ENCODE measurements around the gene ROPN1B.

The ROPN1B gene

DNA sequence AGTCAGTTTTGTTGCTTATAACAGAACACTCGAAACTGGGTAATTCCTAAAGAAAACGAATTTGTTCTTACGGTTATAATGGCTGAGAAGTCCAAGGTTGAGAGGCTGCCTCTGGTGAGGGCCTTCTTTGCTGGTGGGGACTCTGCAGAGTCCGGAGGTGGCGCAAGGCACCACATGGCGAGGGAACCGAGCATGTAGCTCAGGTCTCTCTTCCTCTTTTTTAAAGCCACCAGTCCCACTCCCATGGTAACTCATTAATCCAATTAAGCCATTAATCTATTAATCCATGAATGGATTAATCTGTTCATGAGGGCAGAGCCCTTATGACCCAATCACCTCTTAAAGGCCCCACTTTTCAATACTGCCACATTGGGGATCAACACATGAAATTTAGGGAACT lies 50.0 kb downstream of the ROPN1B start:
- WGBS, 2 experiments, result 92 to 96% methylated on average over 7 of the region's 7 CpGs
- Histone ChIP-seq H3K9me3 (ENCODE audit: control insufficient read depth, low read length) (no peaks in the 10 kb centered on the region), H3K27me3 (ENCODE audit: control insufficient read depth, insufficient read depth, low read length, poor library complexity, severe bottlenecking) (no peaks in the 10 kb centered on the region), H3K27ac (ENCODE audit: insufficient read depth, low read depth, low read length, poor library complexity, severe bottlenecking) (no peak overlapping the region), H3K4me1 (ENCODE audit: control insufficient read depth, insufficient read depth, low read length) (peaks cover 6% of the 10 kb centered on the region), H3K4me3 (ENCODE audit: insufficient read depth, low read depth, low read length) (no peak overlapping the region), H3K36me3 (ENCODE audit: control insufficient read depth, insufficient read depth, low read length) (no peaks in the 10 kb centered on the region)

DNA sequence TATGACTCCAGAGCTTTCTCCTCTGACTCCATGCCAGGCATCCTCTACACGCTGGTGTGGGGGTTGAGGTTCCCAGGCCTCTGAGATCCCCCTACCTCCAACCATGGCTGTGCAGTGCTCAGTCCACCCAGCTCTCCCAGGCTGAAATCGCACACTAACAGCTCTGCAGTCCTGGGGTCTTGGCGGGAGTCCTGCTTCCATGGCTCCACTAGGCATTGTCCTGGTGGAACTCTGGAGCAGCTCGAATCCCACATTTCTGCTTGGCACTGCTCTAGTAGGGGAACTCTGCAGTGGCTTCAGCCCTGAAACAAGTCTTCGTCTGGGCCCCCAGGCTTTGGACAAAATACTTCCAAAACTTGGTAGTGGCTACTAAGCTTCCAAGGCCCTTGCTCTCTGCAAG lies 50.7 kb downstream of the ROPN1B start:
- Histone ChIP-seq H3K27ac (ENCODE audit: insufficient read depth, low read depth, low read length, poor library complexity, severe bottlenecking) (no peak overlapping the region), H3K4me3 (ENCODE audit: insufficient read depth, low read depth, low read length) (no peak overlapping the region), H3K9me3 (ENCODE audit: control insufficient read depth, low read length) (no peaks in the 10 kb centered on the region), H3K27me3 (ENCODE audit: control insufficient read depth, insufficient read depth, low read length, poor library complexity, severe bottlenecking) (no peaks in the 10 kb centered on the region), H3K36me3 (ENCODE audit: control insufficient read depth, insufficient read depth, low read length) (no peaks in the 10 kb centered on the region), H3K4me1 (ENCODE audit: control insufficient read depth, insufficient read depth, low read length) (no peaks in the 10 kb centered on the region)
- 85 to 86% methylated on average over 5 of the region's 5 CpGs for WGBS, 2 experiments

DNA sequence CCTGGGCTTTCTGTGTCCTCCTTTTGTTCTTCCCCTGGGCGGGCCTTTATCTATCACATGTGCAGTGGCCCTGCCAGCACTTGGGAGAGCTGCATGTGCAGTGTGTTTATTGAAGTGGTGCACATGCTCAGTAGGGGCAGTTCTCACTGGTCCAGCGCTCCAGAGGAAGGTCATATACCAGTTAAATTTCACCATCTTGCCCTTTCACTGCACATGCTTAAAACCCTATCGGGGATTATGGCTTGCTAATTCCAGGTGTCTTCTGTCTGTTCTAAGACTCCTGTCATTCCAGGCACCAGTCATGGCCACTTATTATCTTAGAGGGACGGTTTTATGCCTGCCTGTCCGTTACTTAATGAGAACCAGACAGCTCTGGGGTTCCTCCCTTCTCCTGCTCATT lies 52.2 kb downstream of the ROPN1B start:
- Histone ChIP-seq H3K27ac (ENCODE audit: insufficient read depth, low read depth, low read length, poor library complexity, severe bottlenecking) (no peak overlapping the region), H3K27me3 (ENCODE audit: control insufficient read depth, insufficient read depth, low read length, poor library complexity, severe bottlenecking) (no peaks in the 10 kb centered on the region), H3K4me3 (ENCODE audit: insufficient read depth, low read depth, low read length) (no peak overlapping the region), H3K4me1 (ENCODE audit: control insufficient read depth, insufficient read depth, low read length) (no peaks in the 10 kb centered on the region), H3K36me3 (ENCODE audit: control insufficient read depth, insufficient read depth, low read length) (no peaks in the 10 kb centered on the region), H3K9me3 (ENCODE audit: control insufficient read depth, low read length) (no peaks in the 10 kb centered on the region)
- WGBS, 2 experiments, result 82 to 83% methylated on average over 5 of the region's 5 CpGs

DNA sequence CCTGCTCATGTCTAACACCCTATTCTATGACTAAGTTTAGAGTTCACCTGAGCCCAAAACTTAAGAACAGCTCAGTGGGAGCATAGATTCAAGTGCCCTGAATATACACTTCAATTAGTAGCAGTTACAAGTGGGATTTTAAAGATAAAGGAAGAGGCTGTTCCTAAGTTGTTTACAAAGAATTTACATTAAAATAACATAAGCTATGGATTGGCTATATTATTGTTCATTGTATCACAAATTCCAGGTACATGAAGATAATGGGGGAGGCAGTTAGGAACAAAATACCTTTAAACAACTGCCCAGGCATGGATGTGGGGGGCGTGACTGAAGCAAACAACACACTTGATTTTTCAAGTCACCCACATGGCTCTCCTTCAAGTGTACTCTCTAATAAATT lies 52.7 kb downstream of the ROPN1B start:
- H3K27ac ChIP-seq (ENCODE audit: insufficient read depth, low read depth, low read length, poor library complexity, severe bottlenecking), result no peak overlapping the region
- no peak overlapping the region for H3K4me3 ChIP-seq (ENCODE audit: insufficient read depth, low read depth, low read length)
- H3K36me3 ChIP-seq (ENCODE audit: control insufficient read depth, insufficient read depth, low read length), result no peaks in the 10 kb centered on the region
- H3K9me3 ChIP-seq (ENCODE audit: control insufficient read depth, low read length), result no peaks in the 10 kb centered on the region
- H3K27me3 ChIP-seq (ENCODE audit: control insufficient read depth, insufficient read depth, low read length, poor library complexity, severe bottlenecking), result no peaks in the 10 kb centered on the region
- H3K4me1 ChIP-seq (ENCODE audit: control insufficient read depth, insufficient read depth, low read length), result no peaks in the 10 kb centered on the region
- WGBS, 2 experiments, result 87 to 97% methylated on average over 1 of the region's 1 CpG

DNA sequence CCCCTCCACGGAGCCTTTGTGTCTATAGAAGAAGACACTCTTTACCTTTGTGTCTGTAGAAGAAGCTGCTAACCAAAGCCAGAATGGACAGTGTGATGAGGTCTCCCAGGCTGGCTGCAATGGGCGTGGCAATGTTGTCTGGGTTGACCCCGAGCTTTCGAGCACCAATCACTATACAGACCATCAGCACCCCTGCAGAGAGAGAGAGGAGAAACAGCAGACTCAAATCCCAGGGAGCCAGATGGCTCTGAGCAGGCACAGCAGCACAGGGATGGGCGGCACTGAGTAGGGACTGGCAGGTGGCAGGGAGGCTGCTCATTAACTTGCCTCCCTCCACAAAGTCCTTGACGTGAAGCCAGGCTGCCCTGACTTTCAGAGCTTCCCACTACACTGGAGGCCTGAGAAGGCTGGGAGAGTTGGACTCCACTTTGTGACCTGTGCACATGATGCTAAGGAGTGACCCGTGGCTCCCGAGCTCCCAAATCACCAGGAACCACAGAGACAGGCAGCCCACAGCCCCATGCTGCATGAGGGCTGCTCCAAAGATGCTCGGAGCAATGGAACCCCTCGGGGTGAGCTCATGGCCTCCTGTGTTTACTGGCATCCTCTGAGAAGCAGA lies 53.9 kb downstream of the ROPN1B start:
- no peak overlapping the region for H3K27ac ChIP-seq (ENCODE audit: insufficient read depth, low read depth, low read length, poor library complexity, severe bottlenecking)
- H3K4me1 ChIP-seq (ENCODE audit: control insufficient read depth, insufficient read depth, low read length), result no peaks in the 10 kb centered on the region
- H3K9me3 ChIP-seq (ENCODE audit: control insufficient read depth, low read length), result no peaks in the 10 kb centered on the region
- no peaks in the 10 kb centered on the region for H3K36me3 ChIP-seq (ENCODE audit: control insufficient read depth, insufficient read depth, low read length)
- H3K27me3 ChIP-seq (ENCODE audit: control insufficient read depth, insufficient read depth, low read length, poor library complexity, severe bottlenecking), result no peaks in the 10 kb centered on the region
- 80 to 81% methylated on average over 10 of the region's 10 CpGs for WGBS, 2 experiments
- H3K4me3 ChIP-seq (ENCODE audit: insufficient read depth, low read depth, low read length), result no peak overlapping the region

DNA sequence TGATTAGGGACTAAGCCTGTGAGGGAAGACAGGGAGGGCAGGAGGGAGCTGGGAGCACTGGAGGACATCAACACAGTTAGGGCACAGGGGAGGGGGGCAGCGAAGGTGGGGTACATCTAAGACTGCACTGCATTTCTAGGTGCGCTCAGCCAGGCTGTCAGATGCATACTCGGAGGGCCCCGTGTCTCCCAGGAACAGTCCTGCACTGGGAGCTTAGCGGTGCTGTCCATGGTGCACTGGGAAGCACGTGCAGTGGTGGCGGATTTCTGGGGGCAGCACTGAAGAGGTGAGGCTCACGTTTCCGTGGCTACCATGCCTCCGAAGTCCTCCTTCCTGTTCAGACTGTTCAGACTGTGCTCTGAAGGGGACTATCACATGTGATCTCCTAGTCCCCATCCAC lies 54.4 kb downstream of the ROPN1B start:
- no peak overlapping the region for H3K4me3 ChIP-seq (ENCODE audit: insufficient read depth, low read depth, low read length)
- no peaks in the 10 kb centered on the region for H3K4me1 ChIP-seq (ENCODE audit: control insufficient read depth, insufficient read depth, low read length)
- H3K36me3 ChIP-seq (ENCODE audit: control insufficient read depth, insufficient read depth, low read length), result no peaks in the 10 kb centered on the region
- H3K27ac ChIP-seq (ENCODE audit: insufficient read depth, low read depth, low read length, poor library complexity, severe bottlenecking), result no peak overlapping the region
- H3K27me3 ChIP-seq (ENCODE audit: control insufficient read depth, insufficient read depth, low read length, poor library complexity, severe bottlenecking), result no peaks in the 10 kb centered on the region
- WGBS, 2 experiments, result 77 to 79% methylated on average over 10 of the region's 10 CpGs
- H3K9me3 ChIP-seq (ENCODE audit: control insufficient read depth, low read length), result no peaks in the 10 kb centered on the region

DNA sequence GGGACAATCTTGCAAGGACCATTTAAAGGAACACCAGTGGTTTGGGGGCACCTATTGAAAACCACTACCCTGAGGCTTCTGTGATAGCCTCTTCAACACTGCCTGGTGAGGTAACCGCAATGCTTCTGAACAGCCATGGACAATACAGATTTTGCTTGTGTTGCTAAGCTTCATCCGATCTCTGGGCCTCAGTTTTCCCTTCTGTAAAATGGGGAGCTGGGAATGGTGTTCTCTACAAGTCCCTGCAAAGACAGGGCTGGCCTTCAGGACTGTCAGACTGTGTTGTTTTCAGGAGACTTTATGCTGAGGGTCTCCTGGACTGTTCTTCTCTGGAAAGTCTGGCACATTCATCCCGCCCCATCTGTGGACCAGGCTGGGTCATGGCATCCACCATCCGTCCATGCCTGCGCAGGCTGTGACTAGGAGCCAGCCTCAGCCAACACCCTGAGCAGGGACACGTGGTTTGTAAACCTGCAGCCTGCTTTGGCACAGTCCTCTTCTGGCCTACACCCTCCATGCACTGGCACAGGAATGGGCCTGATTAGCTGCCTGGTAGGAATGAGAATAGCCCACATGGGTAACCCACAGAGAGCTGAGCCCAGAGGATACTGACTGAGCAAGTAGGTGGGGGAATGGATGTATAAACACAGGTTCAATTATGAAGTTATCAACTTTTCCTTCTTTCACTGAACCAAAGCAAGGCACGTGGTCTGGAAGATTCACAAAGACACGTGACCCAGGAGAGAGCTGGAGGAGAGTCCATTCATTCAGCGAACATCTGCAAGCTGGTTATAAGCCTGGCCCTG lies 55.3 kb downstream of the ROPN1B start:
- H3K9me3 ChIP-seq (ENCODE audit: control insufficient read depth, low read length), result no peaks in the 10 kb centered on the region
- no peaks in the 10 kb centered on the region for H3K36me3 ChIP-seq (ENCODE audit: control insufficient read depth, insufficient read depth, low read length)
- H3K27me3 ChIP-seq (ENCODE audit: control insufficient read depth, insufficient read depth, low read length, poor library complexity, severe bottlenecking), result no peaks in the 10 kb centered on the region
- no peak overlapping the region for H3K27ac ChIP-seq (ENCODE audit: insufficient read depth, low read depth, low read length, poor library complexity, severe bottlenecking)
- H3K4me1 ChIP-seq (ENCODE audit: control insufficient read depth, insufficient read depth, low read length), result no peaks in the 10 kb centered on the region
- 96% methylated on average over 9 of the region's 9 CpGs for WGBS, 2 experiments
- H3K4me3 ChIP-seq (ENCODE audit: insufficient read depth, low read depth, low read length), result no peak overlapping the region

DNA sequence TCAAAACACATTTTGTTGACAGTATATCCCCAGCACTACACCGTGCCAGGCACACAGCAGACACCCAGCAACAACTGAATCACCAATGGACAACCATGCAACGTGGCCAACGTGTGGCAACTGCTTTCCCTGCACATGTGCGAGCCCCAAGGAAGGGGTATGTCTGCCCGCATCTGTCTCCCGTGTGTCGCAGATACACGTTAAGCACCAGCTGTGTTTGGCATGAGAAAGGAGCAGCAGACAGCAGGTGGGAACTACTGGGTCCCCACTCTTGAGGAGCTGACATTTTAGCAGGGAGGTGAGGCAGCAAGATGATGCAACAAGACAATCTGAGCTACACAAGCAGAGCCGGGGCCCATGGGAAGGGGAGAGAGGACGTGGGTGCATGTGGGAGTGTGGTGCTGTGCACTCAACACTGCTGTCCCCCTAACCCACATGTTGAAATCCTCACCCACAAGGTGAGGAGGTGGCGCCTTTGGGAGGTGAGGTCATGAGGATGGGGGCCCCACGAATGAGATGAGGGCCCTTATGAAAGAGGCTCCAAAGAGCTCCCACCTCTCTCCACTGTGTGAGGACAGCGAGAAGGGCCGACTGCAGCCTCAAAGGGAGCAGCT lies 56.2 kb downstream of the ROPN1B start:
- Histone ChIP-seq H3K4me3 (ENCODE audit: insufficient read depth, low read depth, low read length) (no peak overlapping the region), H3K27me3 (ENCODE audit: control insufficient read depth, insufficient read depth, low read length, poor library complexity, severe bottlenecking) (no peaks in the 10 kb centered on the region), H3K36me3 (ENCODE audit: control insufficient read depth, insufficient read depth, low read length) (no peaks in the 10 kb centered on the region), H3K27ac (ENCODE audit: insufficient read depth, low read depth, low read length, poor library complexity, severe bottlenecking) (no peak overlapping the region), H3K4me1 (ENCODE audit: control insufficient read depth, insufficient read depth, low read length) (no peaks in the 10 kb centered on the region), H3K9me3 (ENCODE audit: control insufficient read depth, low read length) (no peaks in the 10 kb centered on the region)
- 90% methylated on average over 14 of the region's 14 CpGs for WGBS, 2 experiments

DNA sequence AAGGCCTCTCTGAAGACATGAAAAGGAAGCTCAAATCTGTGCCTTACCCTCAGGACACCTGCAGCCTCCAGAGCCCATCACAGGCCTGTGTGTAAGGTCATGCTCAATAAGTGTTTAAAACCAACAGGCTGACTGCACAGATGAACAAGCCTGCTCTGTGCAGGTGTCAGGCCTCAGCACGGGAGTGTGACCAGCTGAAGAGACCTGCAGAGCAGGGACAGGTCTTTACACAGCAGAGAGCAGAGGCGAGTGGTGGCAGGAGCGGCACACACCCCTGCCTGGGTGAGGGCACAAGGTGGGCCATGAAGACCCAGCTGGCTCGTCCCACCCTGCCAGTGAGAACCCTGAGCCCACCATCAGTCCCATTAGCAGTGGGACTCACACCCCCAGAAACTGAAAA lies 56.9 kb downstream of the ROPN1B start:
- Histone ChIP-seq H3K4me3 (ENCODE audit: insufficient read depth, low read depth, low read length) (no peak overlapping the region), H3K27ac (ENCODE audit: insufficient read depth, low read depth, low read length, poor library complexity, severe bottlenecking) (no peak overlapping the region), H3K36me3 (ENCODE audit: control insufficient read depth, insufficient read depth, low read length) (no peaks in the 10 kb centered on the region), H3K27me3 (ENCODE audit: control insufficient read depth, insufficient read depth, low read length, poor library complexity, severe bottlenecking) (no peaks in the 10 kb centered on the region), H3K9me3 (ENCODE audit: control insufficient read depth, low read length) (no peaks in the 10 kb centered on the region), H3K4me1 (ENCODE audit: control insufficient read depth, insufficient read depth, low read length) (no peaks in the 10 kb centered on the region)
- WGBS, 2 experiments, result 91 to 96% methylated on average over 4 of the region's 4 CpGs

DNA sequence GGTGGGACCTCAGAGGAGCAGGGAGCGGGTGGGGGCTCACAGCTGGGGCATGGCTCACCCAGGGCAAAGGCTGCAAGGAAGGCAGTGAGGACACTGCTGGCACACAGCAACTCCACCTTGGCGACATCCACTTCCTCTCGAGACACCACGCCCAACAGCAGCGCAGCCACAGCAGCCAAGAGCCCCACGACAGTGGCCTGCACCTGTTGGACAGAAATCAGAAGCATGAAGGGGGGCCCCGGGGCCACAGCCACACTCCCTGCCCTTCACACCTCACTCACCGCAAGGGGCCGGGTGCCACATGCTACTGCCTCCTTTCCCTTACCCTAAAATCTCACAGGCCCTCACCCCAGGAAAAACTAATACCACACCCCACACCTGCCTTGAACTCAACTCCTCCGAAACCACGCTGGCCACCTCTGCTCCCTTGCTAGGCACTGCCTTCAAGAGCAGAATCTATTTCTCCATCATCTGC lies 57.3 kb downstream of the ROPN1B start:
- Histone ChIP-seq H3K4me3 (ENCODE audit: insufficient read depth, low read depth, low read length) (no peak overlapping the region), H3K36me3 (ENCODE audit: control insufficient read depth, insufficient read depth, low read length) (no peaks in the 10 kb centered on the region), H3K4me1 (ENCODE audit: control insufficient read depth, insufficient read depth, low read length) (no peaks in the 10 kb centered on the region), H3K27ac (ENCODE audit: insufficient read depth, low read depth, low read length, poor library complexity, severe bottlenecking) (no peak overlapping the region), H3K9me3 (ENCODE audit: control insufficient read depth, low read length) (no peaks in the 10 kb centered on the region), H3K27me3 (ENCODE audit: control insufficient read depth, insufficient read depth, low read length, poor library complexity, severe bottlenecking) (no peaks in the 10 kb centered on the region)
- 96% methylated on average over 11 of the region's 11 CpGs for WGBS, 2 experiments
